GM21447 (cell line): ENCODE results near the gene ATP5MC2.
A peak's percentile ranks its signal among the peaks of the same experiment; 100 is the strongest.
"Not testable (repeated sequence)": the region's sequence is repeated elsewhere in the genome, so short reads cannot be mapped to it uniquely, and the experiment has no call there.

Experiments
- ATAC-seq: cut with Tn5 transposase; IDR thresholded peaks from one replicate; pipeline ENCODE4 v1.9.1; 2021; ENCODE audit not compliant: unreplicated experiment

Gene ATP5MC2

DNA sequence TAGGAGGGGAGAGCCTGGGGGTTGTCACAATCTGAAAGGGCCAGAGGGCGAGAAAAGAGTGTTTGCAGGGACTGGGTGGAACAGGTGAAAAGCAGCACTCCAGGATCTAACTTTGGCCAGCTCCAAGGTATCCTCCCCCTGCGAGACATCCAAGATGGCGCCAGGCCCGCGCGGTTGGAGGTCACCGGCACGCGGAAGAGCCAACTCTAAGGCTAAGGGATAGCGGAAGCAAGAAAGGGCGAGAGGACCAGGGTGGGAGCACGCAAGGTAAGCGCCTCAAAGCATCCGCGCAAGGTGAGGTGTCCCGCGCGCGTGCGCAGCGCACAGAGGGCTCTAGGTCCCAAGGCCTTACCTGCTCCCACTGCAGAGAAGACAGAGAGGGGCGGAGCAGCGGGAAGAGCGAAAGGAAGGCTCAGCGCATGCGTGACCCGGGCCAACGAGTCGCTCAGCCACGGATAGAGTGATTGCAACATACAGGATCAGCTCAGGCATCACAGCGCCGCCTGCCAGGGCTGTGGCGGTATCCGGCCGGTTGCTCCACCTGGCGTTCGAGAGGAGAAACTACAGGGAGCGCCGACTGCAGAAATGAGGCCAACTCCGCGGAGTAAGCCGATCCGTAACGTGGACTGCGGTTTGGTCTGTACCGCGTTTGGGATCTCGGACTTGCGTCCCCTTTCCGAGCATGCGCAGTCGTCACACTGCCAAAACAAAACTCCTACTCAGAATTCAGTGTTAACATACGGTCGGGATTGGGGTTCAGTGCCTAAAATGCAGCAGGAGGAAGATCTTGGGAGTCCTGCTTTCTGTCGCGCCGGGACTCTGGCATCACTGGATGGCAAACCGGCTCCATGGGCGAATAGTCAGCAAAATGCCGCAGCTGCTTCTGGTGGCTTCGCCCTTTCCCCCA lies at the start of gene ATP5MC2:
ATP5MC2 (minus strand) TSS at position 383 of the 907 bp plus-strand sequence. CDS start 3,469 bp downstream, outside the sequence.
- peak; percentile 91 for ATAC-seq

- no peak for ATAC-seq
Observed at GRCh38 chr12:53722450-53723041, 46.7 kb upstream of the ATP5MC2 start.

DNA sequence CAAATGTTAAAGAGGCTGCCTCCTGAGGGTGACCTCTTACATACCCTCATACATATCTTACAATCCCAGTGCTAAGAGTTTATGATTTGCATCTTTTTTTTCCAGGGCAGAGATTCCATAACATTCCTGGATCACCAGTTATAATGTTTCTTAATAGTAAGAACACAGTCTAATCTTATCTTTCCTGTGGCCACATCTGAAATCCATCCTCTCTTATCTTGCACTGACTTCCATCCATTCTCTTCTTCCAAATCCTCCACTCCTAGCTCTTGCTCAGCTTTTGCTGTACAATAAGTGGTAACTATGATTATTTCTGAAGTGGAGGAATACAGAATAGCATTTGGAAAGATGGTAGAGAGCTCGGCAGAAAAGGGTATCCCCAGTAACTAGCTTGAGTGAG lies 45.1 kb upstream of the ATP5MC2 start:
- no peak for ATAC-seq

- no peak for ATAC-seq
Observed at GRCh38 chr12:53719649-53720048, 43.8 kb upstream of the ATP5MC2 start.

DNA sequence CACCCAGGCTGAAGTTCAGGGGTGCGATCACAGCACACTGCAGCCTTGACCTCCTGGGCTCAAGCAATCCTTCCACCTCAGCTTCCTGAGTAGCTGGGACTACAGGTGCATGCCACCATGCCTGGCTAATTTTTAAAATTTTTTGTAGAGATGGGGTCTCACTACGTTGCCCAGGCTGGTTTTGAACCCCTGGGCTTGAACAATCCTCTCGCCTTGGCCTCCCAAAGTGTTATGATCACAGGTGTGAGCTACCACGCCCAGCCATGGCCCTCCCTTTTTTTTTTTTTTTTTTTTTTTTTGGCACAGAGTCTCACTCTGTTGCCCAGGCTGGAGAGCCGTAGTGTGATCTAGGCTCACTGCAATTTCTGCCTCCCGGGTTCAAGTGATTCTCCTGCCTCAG lies 42.7 kb upstream of the ATP5MC2 start:
- not testable (repeated sequence) for ATAC-seq

- ATAC-seq: no peak
Observed at GRCh38 chr12:53717319-53717718, 41.4 kb upstream of the ATP5MC2 start.

DNA sequence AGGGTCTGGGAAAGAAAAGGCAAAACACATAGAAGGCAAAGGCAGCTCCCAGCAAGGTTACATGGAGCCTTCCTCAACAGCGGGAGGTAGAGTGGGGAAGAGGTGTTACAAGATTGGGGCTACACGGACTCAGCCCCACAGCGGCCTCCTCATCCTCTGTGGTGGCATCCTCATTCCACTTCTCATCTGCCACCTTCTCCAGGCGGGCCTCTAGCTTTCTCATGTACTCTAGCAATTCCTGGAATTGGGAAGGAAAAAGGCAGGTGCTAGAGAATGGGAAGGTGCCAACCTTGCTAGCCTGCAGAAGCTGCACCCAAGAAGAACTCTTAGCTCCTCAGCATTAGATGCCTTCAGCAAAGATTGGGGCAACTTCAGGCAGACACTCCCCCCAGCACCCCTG lies 38.1 kb upstream of the ATP5MC2 start:
- ATAC-seq: no peak

DNA sequence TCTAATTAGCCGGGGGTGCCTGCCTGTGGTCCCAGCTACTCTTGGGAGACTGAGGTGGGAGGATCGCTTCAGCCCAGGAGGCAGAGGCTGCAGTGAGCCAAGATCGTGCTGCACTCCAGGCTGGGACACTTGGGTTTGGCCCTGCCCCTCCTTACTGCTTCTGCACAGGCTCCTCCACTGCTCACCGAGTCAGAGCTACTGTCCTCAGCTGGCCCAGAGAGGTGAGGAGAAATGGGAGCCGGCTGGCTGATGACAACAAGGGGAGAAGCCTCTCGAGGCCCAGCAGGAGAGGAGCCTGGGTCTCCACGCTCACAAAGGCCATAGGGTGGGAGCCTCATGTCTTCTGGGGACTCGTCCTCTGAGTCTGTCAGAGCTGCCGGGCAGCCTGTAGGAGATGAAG lies 37.6 kb upstream of the ATP5MC2 start:
- ATAC-seq: no peak

DNA sequence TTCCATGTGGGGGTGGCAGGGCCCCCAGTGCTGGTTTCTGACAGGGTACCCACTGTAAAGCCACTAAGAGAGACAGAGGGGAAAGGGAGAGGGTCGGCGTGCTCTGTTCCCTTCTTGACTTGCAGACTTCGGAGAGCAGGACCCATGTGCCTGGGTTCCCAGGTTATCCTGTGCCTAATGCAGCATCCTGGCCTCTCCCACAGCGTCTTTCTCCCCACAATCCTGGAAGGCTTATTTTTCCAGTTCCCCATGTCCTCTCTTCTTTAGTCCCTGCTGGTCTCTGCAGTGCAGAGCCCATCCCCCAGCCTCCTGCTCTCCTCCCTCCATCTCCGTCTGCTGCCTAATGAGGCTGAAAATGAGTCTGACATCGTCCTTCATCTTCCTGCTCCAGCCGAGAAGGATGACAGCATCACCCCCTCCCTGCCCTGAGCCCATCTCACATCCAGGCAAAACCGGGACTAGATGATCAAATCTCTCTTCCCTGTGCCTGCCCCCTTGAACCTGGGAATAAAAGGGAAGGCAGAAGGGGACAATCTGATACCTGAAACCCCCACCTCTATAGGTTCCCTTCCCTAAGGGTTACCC lies 36.3 kb upstream of the ATP5MC2 start:
- no peak for ATAC-seq

GRCh38 chr12:53710091-53710490 lies 34.2 kb upstream of the ATP5MC2 start:
- ATAC-seq: no peak

DNA sequence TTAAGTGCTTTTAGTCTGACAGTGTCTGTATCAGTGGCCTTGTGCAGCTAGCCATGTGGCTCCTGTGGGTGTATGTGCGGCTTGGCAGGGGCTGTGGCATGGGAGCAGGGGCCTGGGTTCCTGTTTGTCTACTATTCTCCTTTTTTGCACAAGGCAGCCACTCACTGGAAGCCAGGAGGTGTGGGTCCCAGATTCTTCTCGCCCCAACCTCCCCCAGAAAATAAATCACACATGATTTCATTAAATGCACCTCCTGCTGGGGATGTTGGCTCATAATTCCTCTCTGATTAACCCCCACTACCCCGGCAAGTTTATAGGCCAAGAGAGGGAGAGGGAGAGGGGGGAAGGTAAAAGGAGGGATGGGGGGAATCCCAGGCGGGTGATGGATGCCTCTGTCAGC lies 33.8 kb upstream of the ATP5MC2 start:
- ATAC-seq: no peak

- no peak for ATAC-seq
Observed at GRCh38 chr12:53706080-53706479, 30.2 kb upstream of the ATP5MC2 start.

- ATAC-seq: no peak
Observed at GRCh38 chr12:53703756-53704155, 27.9 kb upstream of the ATP5MC2 start.

GRCh38 chr12:53701518-53702264 lies 25.8 kb upstream of the ATP5MC2 start:
- no peak for ATAC-seq

DNA sequence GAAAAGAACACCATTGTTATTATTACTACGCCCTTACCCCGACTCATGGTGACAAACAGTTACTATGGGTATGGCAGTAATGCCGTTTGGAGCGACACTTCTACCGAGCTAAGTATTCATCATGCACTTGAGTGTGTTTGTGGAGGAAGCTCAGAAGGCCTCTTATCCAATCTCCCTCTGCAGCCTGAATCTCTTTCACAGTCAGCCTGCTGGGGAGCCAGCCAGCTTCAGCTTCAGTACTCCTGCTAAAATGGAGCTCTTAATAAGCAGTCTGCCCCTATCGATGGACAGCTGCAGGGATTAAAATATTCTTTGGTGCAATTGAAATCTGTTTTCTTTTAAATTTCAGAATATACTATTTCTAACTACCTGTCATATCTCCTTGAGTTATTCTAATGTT lies 24.7 kb upstream of the ATP5MC2 start:
- ATAC-seq: no peak

- no peak for ATAC-seq
Observed at GRCh38 chr12:53699678-53700025, 23.8 kb upstream of the ATP5MC2 start.

GRCh38 chr12:53698948-53699677 lies 23.2 kb upstream of the ATP5MC2 start:
- ATAC-seq: no peak

- no peak for ATAC-seq
Observed at GRCh38 chr12:53696655-53697331, 20.9 kb upstream of the ATP5MC2 start.

- ATAC-seq: no peak
Observed at GRCh38 chr12:53696285-53696654, 20.4 kb upstream of the ATP5MC2 start.
